GM15510 (cell line): ENCODE measurements around the gene NLGN1.

Experiments
- POLR2A ChIP-seq: IDR thresholded peaks from 3 replicates; pipeline ENCODE4 v1.6.1; 2011; ENCODE audit warnings: borderline replicate concordance; ENCODE audit not compliant: insufficient read length; ENCODE audit errors: extremely low read depth

The NLGN1 gene

GRCh38 chr3:174000675-174001074 is 603.1 kb downstream of the NLGN1 start:
- no peak for TF ChIP-seq POLR2A

- TF ChIP-seq POLR2A: no peak
Measured at GRCh38 chr3:174002543-174002942, 605.0 kb downstream of the NLGN1 start.

- no peak for TF ChIP-seq POLR2A
Measured at GRCh38 chr3:174010907-174011306, 613.4 kb downstream of the NLGN1 start.

- no peak for TF ChIP-seq POLR2A
Measured at GRCh38 chr3:174016186-174016585, 618.6 kb downstream of the NLGN1 start.

GRCh38 chr3:174020156-174020555 is 622.6 kb downstream of the NLGN1 start:
- no peak for TF ChIP-seq POLR2A

GRCh38 chr3:174023421-174023820 is 625.9 kb downstream of the NLGN1 start:
- no peak for TF ChIP-seq POLR2A

- no peak for TF ChIP-seq POLR2A
Measured at GRCh38 chr3:174028673-174029072, 631.1 kb downstream of the NLGN1 start.

GRCh38 chr3:174035328-174035886 is 637.9 kb downstream of the NLGN1 start:
- TF ChIP-seq POLR2A: no peak

GRCh38 chr3:174046311-174046710 is 648.8 kb downstream of the NLGN1 start:
- TF ChIP-seq POLR2A: no peak

- TF ChIP-seq POLR2A: no peak
Measured at GRCh38 chr3:174049472-174049871, 651.9 kb downstream of the NLGN1 start.

GRCh38 chr3:174051191-174051590 is 653.6 kb downstream of the NLGN1 start:
- no peak for TF ChIP-seq POLR2A

- TF ChIP-seq POLR2A: no peak
Measured at GRCh38 chr3:174058804-174059203, 661.3 kb downstream of the NLGN1 start.

GRCh38 chr3:174060431-174060830 is 662.9 kb downstream of the NLGN1 start:
- no peak for TF ChIP-seq POLR2A

- TF ChIP-seq POLR2A: no peak
Measured at GRCh38 chr3:174061162-174061561, 663.6 kb downstream of the NLGN1 start.

- no peak for TF ChIP-seq POLR2A
Measured at GRCh38 chr3:174061731-174062130, 664.2 kb downstream of the NLGN1 start.

- no peak for TF ChIP-seq POLR2A
Measured at GRCh38 chr3:174062923-174063322, 665.4 kb downstream of the NLGN1 start.

- no peak for TF ChIP-seq POLR2A
Measured at GRCh38 chr3:174068035-174068434, 670.5 kb downstream of the NLGN1 start.
